ENCODE results near the gene CPZ. TPM values are rescaled to one million over a fixed set of nuclear protein-coding genes. Genes with fewer than 3 reads are reported as not detected.

Gene CPZ
- total and polyA plus RNA-seq, 2 donors (not counting 1 experiment from before 2014, with no cell fraction given), result not detected

DNA sequence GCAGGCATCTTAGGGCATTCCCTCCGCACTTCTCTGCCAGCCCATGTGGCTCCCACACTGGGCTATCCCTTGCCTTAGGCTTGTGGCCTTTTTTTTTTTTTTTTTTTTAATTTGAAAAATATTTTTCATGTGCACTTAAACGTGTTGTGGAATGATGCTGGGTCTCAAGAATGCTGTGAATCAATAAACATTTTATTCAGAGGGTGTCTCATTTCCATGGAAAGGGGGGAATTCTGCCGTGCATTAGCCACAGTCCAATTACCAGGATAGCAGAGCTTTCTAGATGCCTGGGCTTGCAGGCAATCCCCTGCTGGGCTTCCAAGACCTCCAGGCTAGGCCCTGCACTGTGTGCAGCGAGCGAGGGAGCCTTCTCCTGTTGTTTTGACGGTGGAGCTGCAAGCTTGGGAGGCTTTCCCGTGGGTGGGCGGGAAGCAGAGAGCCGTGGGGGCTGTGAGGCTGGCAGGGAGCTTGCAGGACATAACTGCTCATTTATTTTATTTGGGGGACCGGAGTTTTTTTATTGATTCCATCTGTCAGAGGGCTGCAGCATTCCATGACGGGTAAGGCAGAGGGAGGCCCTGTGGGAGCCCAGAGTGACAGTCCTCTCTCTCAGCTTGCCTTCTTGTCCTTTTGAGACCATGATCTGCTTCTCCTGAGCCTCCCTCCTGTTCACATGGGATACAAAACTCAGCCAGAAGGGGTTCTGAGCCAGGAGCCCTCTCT, 2.6 kb upstream of the CPZ start:
- intact Hi-C loops (cut with micrococcal nuclease), result no loop called here
- no peak overlapping the region for H3K4me2 ChIP-seq (replicated peaks; ENCODE audit: low read depth, low read length, poor library complexity, severe bottlenecking)
- TF ChIP-seq, protein P1, sequence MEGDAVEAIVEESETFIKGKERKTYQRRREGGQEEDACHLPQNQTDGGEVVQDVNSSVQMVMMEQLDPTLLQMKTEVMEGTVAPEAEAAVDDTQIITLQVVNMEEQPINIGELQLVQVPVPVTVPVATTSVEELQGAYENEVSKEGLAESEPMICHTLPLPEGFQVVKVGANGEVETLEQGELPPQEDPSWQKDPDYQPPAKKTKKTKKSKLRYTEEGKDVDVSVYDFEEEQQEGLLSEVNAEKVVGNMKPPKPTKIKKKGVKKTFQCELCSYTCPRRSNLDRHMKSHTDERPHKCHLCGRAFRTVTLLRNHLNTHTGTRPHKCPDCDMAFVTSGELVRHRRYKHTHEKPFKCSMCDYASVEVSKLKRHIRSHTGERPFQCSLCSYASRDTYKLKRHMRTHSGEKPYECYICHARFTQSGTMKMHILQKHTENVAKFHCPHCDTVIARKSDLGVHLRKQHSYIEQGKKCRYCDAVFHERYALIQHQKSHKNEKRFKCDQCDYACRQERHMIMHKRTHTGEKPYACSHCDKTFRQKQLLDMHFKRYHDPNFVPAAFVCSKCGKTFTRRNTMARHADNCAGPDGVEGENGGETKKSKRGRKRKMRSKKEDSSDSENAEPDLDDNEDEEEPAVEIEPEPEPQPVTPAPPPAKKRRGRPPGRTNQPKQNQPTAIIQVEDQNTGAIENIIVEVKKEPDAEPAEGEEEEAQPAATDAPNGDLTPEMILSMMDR (IDR thresholded peaks at IDR 0.05), result no peak
- no peak for TF ChIP-seq EZH2 (IDR thresholded peaks at IDR 0.05; ENCODE audit: borderline replicate concordance, insufficient read depth, low read depth, low read length, poor library complexity, severe bottlenecking)
- ChIA-PET POLR2A (no interaction called here), CTCF (no interaction called here)
- no peaks in the 10 kb centered on the region for H4K20me1 ChIP-seq (ENCODE audit: control insufficient read depth, insufficient read depth, low read length, poor library complexity, severe bottlenecking)
- no peaks in the 10 kb centered on the region for H3K36me3 ChIP-seq (replicated peaks in 1 of 2; ENCODE audit: control extremely low read depth in 1 of 2, control insufficient read depth in 1 of 2, extremely low read depth in 1 of 2, insufficient read depth in 2 of 2, low read length in 1 of 2)
- 63% methylated on average over 7 of the region's 11 CpGs for WGBS (ENCODE audit: insufficient coverage)
- no peaks in the 10 kb centered on the region for H3K79me2 ChIP-seq (ENCODE audit: control insufficient read depth, insufficient read depth, low read length)
- H3K9ac ChIP-seq (ENCODE audit: low read length), result no peak overlapping the region
- no peaks in the 10 kb centered on the region for H3K9me3 Mint-ChIP-seq (ENCODE audit: insufficient read depth)
- no peak overlapping the region for H3K27ac ChIP-seq (ENCODE audit: low read length in 2 of 2)
- no peaks in the 10 kb centered on the region for H3K4me1 Mint-ChIP-seq
- no peak overlapping the region for H3K4me3 Mint-ChIP-seq
- DNase-seq, result no peak
- H3K27ac Mint-ChIP-seq, result no peak overlapping the region
- no peaks in the 10 kb centered on the region for H3K9me3 ChIP-seq (ENCODE audit: control extremely low read depth in 1 of 3, control insufficient read depth in 2 of 3, insufficient read depth in 1 of 3, low read length in 2 of 3)
- no peak overlapping the region for H2AFZ ChIP-seq (ENCODE audit: insufficient read depth, low read depth, low read length, poor library complexity, severe bottlenecking)
- ATAC-seq (ENCODE audit: low read depth), result no peak
- H3K4me1 ChIP-seq (ENCODE audit: control insufficient read depth in 2 of 2, insufficient read depth in 2 of 2, low read length in 2 of 2), result no peaks in the 10 kb centered on the region
- peaks cover 0 to 24% (median 1%) of the 10 kb centered on the region in 4 experiments for H3K27me3 ChIP-seq (replicated peaks in 1 of 4; ENCODE audit: control extremely low read depth in 1 of 4, control insufficient read depth in 3 of 4, insufficient read depth in 4 of 4, low read length in 3 of 4)
- no peak overlapping the region for H3K4me3 ChIP-seq (ENCODE audit: control extremely low read depth in 1 of 5, extremely low read depth in 1 of 5, insufficient read depth in 1 of 5, low read depth in 2 of 5, low read length in 4 of 5)
- peaks cover 22% of the 10 kb centered on the region for H3K27me3 Mint-ChIP-seq

DNA sequence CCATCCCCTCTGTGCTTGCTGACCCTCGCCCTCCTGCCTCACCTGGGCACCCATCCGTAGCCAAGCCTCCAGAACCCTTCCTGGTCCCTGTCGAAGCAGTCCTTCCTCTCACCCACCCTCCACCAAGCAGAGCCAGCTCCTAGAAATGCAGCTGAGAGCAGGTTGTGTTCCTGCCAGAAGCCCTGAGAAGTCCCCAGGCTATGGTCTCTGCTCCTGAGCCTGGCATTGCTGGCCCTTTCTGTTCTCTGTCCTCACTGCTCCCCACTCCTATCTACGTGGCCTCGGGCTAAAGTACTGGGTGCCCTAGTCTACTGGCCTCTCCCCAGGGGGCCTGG, 2.1 kb upstream of the CPZ start:
- Histone ChIP-seq H3K4me2 (replicated peaks; ENCODE audit: low read depth, low read length, poor library complexity, severe bottlenecking) (no peak overlapping the region), H2AFZ (ENCODE audit: insufficient read depth, low read depth, low read length, poor library complexity, severe bottlenecking) (no peak overlapping the region), H3K4me1 (ENCODE audit: control insufficient read depth in 2 of 2, insufficient read depth in 2 of 2, low read length in 2 of 2) (no peaks in the 10 kb centered on the region), H3K4me3 (ENCODE audit: control extremely low read depth in 1 of 5, extremely low read depth in 1 of 5, insufficient read depth in 1 of 5, low read depth in 2 of 5, low read length in 4 of 5) (no peak overlapping the region), H3K9me3 (ENCODE audit: control extremely low read depth in 1 of 3, control insufficient read depth in 2 of 3, insufficient read depth in 1 of 3, low read length in 2 of 3) (no peaks in the 10 kb centered on the region), H3K27me3 (replicated peaks in 1 of 4; ENCODE audit: control extremely low read depth in 1 of 4, control insufficient read depth in 3 of 4, insufficient read depth in 4 of 4, low read length in 3 of 4) (peaks cover 0 to 24% (median 1%) of the 10 kb centered on the region in 4 experiments), H3K9ac (ENCODE audit: low read length) (no peak overlapping the region), H3K27ac (ENCODE audit: low read length in 2 of 2) (no peak overlapping the region), H4K20me1 (ENCODE audit: control insufficient read depth, insufficient read depth, low read length, poor library complexity, severe bottlenecking) (no peaks in the 10 kb centered on the region), H3K36me3 (replicated peaks in 1 of 2; ENCODE audit: control extremely low read depth in 1 of 2, control insufficient read depth in 1 of 2, extremely low read depth in 1 of 2, insufficient read depth in 2 of 2, low read length in 1 of 2) (no peaks in the 10 kb centered on the region), H3K79me2 (ENCODE audit: control insufficient read depth, insufficient read depth, low read length) (no peaks in the 10 kb centered on the region)
- Mint-ChIP-seq H3K27me3 (peaks cover 22% of the 10 kb centered on the region), H3K27ac (no peak overlapping the region), H3K9me3 (ENCODE audit: insufficient read depth) (no peaks in the 10 kb centered on the region), H3K4me3 (no peak overlapping the region), H3K4me1 (no peaks in the 10 kb centered on the region)
- ChIA-PET POLR2A (no interaction called here), CTCF (no interaction called here)
- 78% methylated on average over 5 of the region's 5 CpGs for WGBS (ENCODE audit: insufficient coverage)
- DNase-seq (no peak), ATAC-seq (ENCODE audit: low read depth) (no peak)
- no peak for TF ChIP-seq EZH2 (IDR thresholded peaks at IDR 0.05; ENCODE audit: borderline replicate concordance, insufficient read depth, low read depth, low read length, poor library complexity, severe bottlenecking)
- TF ChIP-seq, protein P1 (IDR thresholded peaks at IDR 0.05), result no peak
- intact Hi-C loops (cut with micrococcal nuclease), result no loop called here
